Vagina (tissue), 2 donors: ENCODE measurements around the gene ETS1. TPM values are rescaled to one million over a fixed set of nuclear protein-coding genes. Genes with fewer than 3 reads are reported as not detected.
A peak's percentile ranks its signal among the peaks of the same experiment; 100 is the strongest.

Source experiments
- DNase-seq, 2 donors: peaks; one replicate each; pipeline ENCODE4 v3.0.0-alpha.2; 2017; ENCODE audit errors: extremely low spot score in 2 of 2
- H3K27ac ChIP-seq: fragments of 200-600 bp; sonication (generic); one replicate; pipeline ENCODE4 v1.5.1; 2019
- H3K27me3 ChIP-seq: fragments of 200-600 bp; sonication (generic); one replicate; pipeline ENCODE4 v1.5.1; 2019
- H3K36me3 ChIP-seq, 2 donors: fragments of 200-600 bp; sonication (generic); one replicate each; pipeline ENCODE4 v1.5.1; 2017 to 2019
- H3K4me1 ChIP-seq: fragments of 200-600 bp; sonication (generic); one replicate; pipeline ENCODE4 v1.5.1; 2019
- H3K4me3 ChIP-seq, 2 donors: fragments of 200-600 bp; sonication (generic); 1 replicate in 1 of 2; 2 replicates in 1 of 2; pipeline ENCODE4 v1.5.1; 2016 to 2019
- H3K9me3 ChIP-seq: fragments of 200-600 bp; sonication (generic); one replicate; pipeline ENCODE4 v1.5.1; 2019
- CTCF ChIP-seq, 3 experiments: fragments of 450-650 bp in 2 of 3; fragments of 200-600 bp in 1 of 3; sonication (generic) in 1 of 3; IDR thresholded peaks; one replicate each; pipeline ENCODE4 v1.5.1; 2017 to 2019; ENCODE audit warnings: antibody characterized with exemption in 3 of 3, mild to moderate bottlenecking in 2 of 3, moderate library complexity in 2 of 3
- POLR2A ChIP-seq, 2 donors: fragments of 450-650 bp; IDR thresholded peaks; one replicate each; pipeline ENCODE4 v1.6.1; 2017; ENCODE audit warnings: antibody characterized with exemption in 2 of 2, mild to moderate bottlenecking in 2 of 2, moderate library complexity in 2 of 2
- POLR2AphosphoS5 ChIP-seq, 2 donors: sonication (generic); formaldehyde crosslinking; IDR thresholded peaks; one replicate each; pipeline ENCODE4 v1.9.0; 2017; ENCODE audit warnings: antibody characterized with exemption in 2 of 2, mild to moderate bottlenecking in 2 of 2, low read depth in 1 of 2; ENCODE audit not compliant: insufficient read depth in 1 of 2
- intact Hi-C: fragments of 100-400 bp; cut with DNase I; formaldehyde crosslinking; loops from one replicate; pipeline ENCODE4 v1.15.1; 2023
- total RNA-seq: library from RNA; depleted of rRNA; stranded (reverse); fragments of >200 nt; gene quantifications from one replicate; pipeline ENCODE4 v1.2.3, GENCODE V29; 2016

Gene ETS1
- total RNA-seq, 1 donor from 2014 or later = 51.6 TPM

- H3K27ac ChIP-seq = no peak overlapping the region
- no peaks in the 10 kb centered on the region for H3K9me3 ChIP-seq
- no peak for DNase-seq
- TF ChIP-seq POLR2A (IDR thresholded peaks at IDR 0.05) (no peak), CTCF (IDR thresholded peaks at IDR 0.05) (no peak), POLR2AphosphoS5 (IDR thresholded peaks at IDR 0.05; ENCODE audit: insufficient read depth in 1 of 2, low read depth in 1 of 2) (no peak)
- intact Hi-C loops = no loop called here
- H3K4me3 ChIP-seq = no peak overlapping the region
- H3K36me3 ChIP-seq = no peaks in the 10 kb centered on the region
- H3K27me3 ChIP-seq = no peaks in the 10 kb centered on the region
- peaks cover 22% of the 10 kb centered on the region for H3K4me1 ChIP-seq
These were observed 27.7 kb upstream of the ETS1 start for GRCh38 chr11:128615076-128615475.

GRCh38 chr11:128614026-128614425 is 26.7 kb upstream of the ETS1 start:
- intact Hi-C loops = no loop called here
- H3K27ac ChIP-seq = no peak overlapping the region
- H3K36me3 ChIP-seq = no peaks in the 10 kb centered on the region
- H3K4me3 ChIP-seq = no peak overlapping the region
- DNase-seq = no peak
- TF ChIP-seq POLR2A (IDR thresholded peaks at IDR 0.05) = no peak
- TF ChIP-seq CTCF (IDR thresholded peaks at IDR 0.05) = no peak
- no peak for TF ChIP-seq POLR2AphosphoS5 (IDR thresholded peaks at IDR 0.05; ENCODE audit: insufficient read depth in 1 of 2, low read depth in 1 of 2)
- peaks cover 15% of the 10 kb centered on the region for H3K4me1 ChIP-seq
- no peaks in the 10 kb centered on the region for H3K9me3 ChIP-seq
- no peaks in the 10 kb centered on the region for H3K27me3 ChIP-seq

GRCh38 chr11:128613300-128613995 is 26.1 kb upstream of the ETS1 start:
- Histone ChIP-seq H3K27me3 (no peaks in the 10 kb centered on the region), H3K9me3 (no peaks in the 10 kb centered on the region), H3K4me3 (no peak overlapping the region), H3K4me1 (peaks cover 15% of the 10 kb centered on the region), H3K27ac (no peak overlapping the region), H3K36me3 (no peaks in the 10 kb centered on the region)
- TF ChIP-seq POLR2AphosphoS5 (IDR thresholded peaks at IDR 0.05; ENCODE audit: insufficient read depth in 1 of 2, low read depth in 1 of 2) = no peak
- intact Hi-C loops = no loop called here
- DNase-seq = no peak

- no peak for DNase-seq
- TF ChIP-seq POLR2AphosphoS5 (IDR thresholded peaks at IDR 0.05; ENCODE audit: insufficient read depth in 1 of 2, low read depth in 1 of 2) (no peak), POLR2A (IDR thresholded peaks at IDR 0.05) (no peak), CTCF (IDR thresholded peaks at IDR 0.05) (no peak)
- H3K27ac ChIP-seq = peak overlapping the region; percentile 65
- no peaks in the 10 kb centered on the region for H3K9me3 ChIP-seq
- no peaks in the 10 kb centered on the region for H3K36me3 ChIP-seq
- no peaks in the 10 kb centered on the region for H3K27me3 ChIP-seq
- H3K4me3 ChIP-seq = no peak overlapping the region
- intact Hi-C loops = no loop called here
- H3K4me1 ChIP-seq = peaks cover 15% of the 10 kb centered on the region
These were observed 23.6 kb upstream of the ETS1 start for GRCh38 chr11:128610721-128611617.

GRCh38 chr11:128609785-128610184 is 22.4 kb upstream of the ETS1 start:
- no peak overlapping the region for H3K4me3 ChIP-seq
- no peak overlapping the region for H3K27ac ChIP-seq
- no peak for DNase-seq
- no peaks in the 10 kb centered on the region for H3K27me3 ChIP-seq
- no peak for TF ChIP-seq CTCF (IDR thresholded peaks at IDR 0.05)
- no peak for TF ChIP-seq POLR2AphosphoS5 (IDR thresholded peaks at IDR 0.05; ENCODE audit: insufficient read depth in 1 of 2, low read depth in 1 of 2)
- no peak for TF ChIP-seq POLR2A (IDR thresholded peaks at IDR 0.05)
- no peaks in the 10 kb centered on the region for H3K36me3 ChIP-seq
- no peaks in the 10 kb centered on the region for H3K9me3 ChIP-seq
- peaks cover 15% of the 10 kb centered on the region for H3K4me1 ChIP-seq
- intact Hi-C loops = no loop called here
